Stimulated activated CD4-positive, alpha-beta T cell treated with anti-CD3 and anti-CD28 coated beads, Interleukin-12 subunit alpha, Interleukin-12 subunit beta, amount 100 ng/mL, for 24 hours (primary cell): ENCODE results near the gene ZNF124.
"Not testable (repeated sequence)": the region's sequence is repeated elsewhere in the genome, so short reads cannot be mapped to it uniquely, and the experiment has no call there.

ENCODE experiments used
- DNase-seq, 2 experiments: peaks; one replicate each; pipeline ENCODE4 v3.0.0-alpha.2; 2020; ENCODE audit warnings: low read depth in 2 of 2

ZNF124 gene

GRCh38 chr1:247171875-247172563 lies at the start of gene ZNF124:
ZNF124 (minus strand) TSS chr1:247172020; CDS start chr1:247171877, 143 bp downstream.
- DNase-seq, result not testable (repeated sequence)

- DNase-seq, result not testable (repeated sequence)
Measured at GRCh38 chr1:247220280-247220679, 48.5 kb upstream of the ZNF124 start.

GRCh38 chr1:247218121-247218651 lies 46.4 kb upstream of the ZNF124 start:
- DNase-seq, result no peak

- no peak for DNase-seq
Measured at GRCh38 chr1:247216261-247216660, 44.4 kb upstream of the ZNF124 start.

- no peak for DNase-seq
Measured at GRCh38 chr1:247212627-247213617, 41.1 kb upstream of the ZNF124 start.

- DNase-seq, result no peak
Measured at GRCh38 chr1:247212012-247212411, 40.2 kb upstream of the ZNF124 start.

- DNase-seq, result no peak
Measured at GRCh38 chr1:247211339-247211738, 39.5 kb upstream of the ZNF124 start.

GRCh38 chr1:247210376-247211117 lies 38.7 kb upstream of the ZNF124 start:
- peak; percentile 92 to 96 for DNase-seq

GRCh38 chr1:247210062-247210375 lies 38.2 kb upstream of the ZNF124 start:
- no peak for DNase-seq

- DNase-seq, result no peak
Measured at GRCh38 chr1:247209396-247209795, 37.6 kb upstream of the ZNF124 start.

GRCh38 chr1:247204177-247204647 lies 32.4 kb upstream of the ZNF124 start:
- no peak for DNase-seq

- DNase-seq, result no peak
Measured at GRCh38 chr1:247198781-247199180, 27.0 kb upstream of the ZNF124 start.

- DNase-seq, result no peak
Measured at GRCh38 chr1:247193958-247194357, 22.1 kb upstream of the ZNF124 start.

- no peak for DNase-seq
Measured at GRCh38 chr1:247189981-247190798, 18.4 kb upstream of the ZNF124 start.

GRCh38 chr1:247185667-247186066 lies 13.8 kb upstream of the ZNF124 start:
- no peak for DNase-seq

- DNase-seq, result no peak
Measured at GRCh38 chr1:247184254-247184653, 12.4 kb upstream of the ZNF124 start.

- no peak for DNase-seq
Measured at GRCh38 chr1:247182994-247183393, 11.2 kb upstream of the ZNF124 start.

- no peak for DNase-seq
Measured at GRCh38 chr1:247180581-247180980, 8.8 kb upstream of the ZNF124 start.

GRCh38 chr1:247177755-247178154 lies 5.9 kb upstream of the ZNF124 start:
- no peak for DNase-seq

- DNase-seq, result no peak
Measured at GRCh38 chr1:247175458-247175857, 3.6 kb upstream of the ZNF124 start.

- no peak for DNase-seq
Measured at GRCh38 chr1:247173431-247173830, 1.6 kb upstream of the ZNF124 start.
